HEK293T (cell line): Measurements from ENCODE around the gene VPS45.

Source experiments
- CTCF ChIA-PET: fragments of 350-600 bp; formaldehyde crosslinking; extraction: SDS; loops from one replicate; lab custom pipeline; 2021; ENCODE audit warnings: antibody characterized with exemption, inconsistent platforms; lab: Yijun Ruan, JAX
- POLR2A ChIA-PET: fragments of 350-600 bp; formaldehyde crosslinking; extraction: SDS; loops from one replicate; lab custom pipeline; 2020; ENCODE audit warnings: antibody characterized with exemption, inconsistent platforms; lab: Yijun Ruan, JAX
- DNase-seq: peaks from one replicate; pipeline ENCODE4 v3.0.0; 2012; ENCODE audit warnings: mixed read lengths; ENCODE audit errors: extremely low spot score
- ARNT ChIP-seq: fragments of 450-650 bp; IDR thresholded peaks from 2 replicates; pipeline ENCODE4 v1.6.1; 2017; ENCODE audit warnings: mild to moderate bottlenecking
- BHLHE40 ChIP-seq: fragments of 450-650 bp; IDR thresholded peaks from 2 replicates; pipeline ENCODE4 v1.6.1; 2016; ENCODE audit warnings: mild to moderate bottlenecking, moderate library complexity, borderline replicate concordance
- CTBP1 ChIP-seq: fragments of 450-650 bp; IDR thresholded peaks from 2 replicates; pipeline ENCODE4 v1.6.1; 2016; ENCODE audit warnings: borderline replicate concordance
- ELF4 ChIP-seq: fragments of 450-650 bp; IDR thresholded peaks from 2 replicates; pipeline ENCODE4 v1.6.1; 2017; ENCODE audit warnings: antibody characterized with exemption
- FOXA1 ChIP-seq: fragments of 450-650 bp; IDR thresholded peaks from 2 replicates; pipeline ENCODE4 v1.6.1; 2016; ENCODE audit warnings: mild to moderate bottlenecking
- FOXK2 ChIP-seq: fragments of 450-650 bp; IDR thresholded peaks from 2 replicates; pipeline ENCODE4 v1.6.1; 2016; ENCODE audit warnings: mild to moderate bottlenecking
- FOXM1 ChIP-seq: fragments of 450-650 bp; IDR thresholded peaks from 2 replicates; pipeline ENCODE4 v1.6.1; 2017; ENCODE audit warnings: mild to moderate bottlenecking, borderline replicate concordance
- HDGF ChIP-seq: fragments of 450-650 bp; IDR thresholded peaks from 2 replicates; pipeline ENCODE4 v1.6.1; 2017; ENCODE audit warnings: antibody characterized with exemption, borderline replicate concordance
- L3MBTL2 ChIP-seq: fragments of 450-650 bp; conservative IDR thresholded peaks from 2 replicates; pipeline ENCODE4 v1.6.1; 2016; ENCODE audit warnings: mild to moderate bottlenecking
- LEF1 ChIP-seq: fragments of 450-650 bp; IDR thresholded peaks from 2 replicates; pipeline ENCODE4 v1.6.1; 2017; ENCODE audit warnings: mild to moderate bottlenecking, borderline replicate concordance
- NFRKB ChIP-seq: fragments of 450-650 bp; IDR thresholded peaks from 2 replicates; pipeline ENCODE4 v1.6.1; 2016; ENCODE audit warnings: mild to moderate bottlenecking, moderate library complexity
- SP1 ChIP-seq: fragments of 450-650 bp; IDR thresholded peaks from 2 replicates; pipeline ENCODE4 v1.6.1; 2017
- SUZ12 ChIP-seq: fragments of 450-650 bp; IDR thresholded peaks from 2 replicates; pipeline ENCODE4 v1.6.1; 2016; ENCODE audit warnings: mild to moderate bottlenecking
- TARDBP ChIP-seq: fragments of 450-650 bp; IDR thresholded peaks from 2 replicates; pipeline ENCODE4 v1.6.1; 2016
- ZNF384 ChIP-seq: fragments of 450-650 bp; IDR thresholded peaks from 2 replicates; pipeline ENCODE4 v1.6.1; 2016
- TF ChIP-seq, protein P1 (sequence below): fragments of 450-650 bp; IDR thresholded peaks from 2 replicates; pipeline ENCODE4 v1.6.1; 2016

VPS45 gene

DNA sequence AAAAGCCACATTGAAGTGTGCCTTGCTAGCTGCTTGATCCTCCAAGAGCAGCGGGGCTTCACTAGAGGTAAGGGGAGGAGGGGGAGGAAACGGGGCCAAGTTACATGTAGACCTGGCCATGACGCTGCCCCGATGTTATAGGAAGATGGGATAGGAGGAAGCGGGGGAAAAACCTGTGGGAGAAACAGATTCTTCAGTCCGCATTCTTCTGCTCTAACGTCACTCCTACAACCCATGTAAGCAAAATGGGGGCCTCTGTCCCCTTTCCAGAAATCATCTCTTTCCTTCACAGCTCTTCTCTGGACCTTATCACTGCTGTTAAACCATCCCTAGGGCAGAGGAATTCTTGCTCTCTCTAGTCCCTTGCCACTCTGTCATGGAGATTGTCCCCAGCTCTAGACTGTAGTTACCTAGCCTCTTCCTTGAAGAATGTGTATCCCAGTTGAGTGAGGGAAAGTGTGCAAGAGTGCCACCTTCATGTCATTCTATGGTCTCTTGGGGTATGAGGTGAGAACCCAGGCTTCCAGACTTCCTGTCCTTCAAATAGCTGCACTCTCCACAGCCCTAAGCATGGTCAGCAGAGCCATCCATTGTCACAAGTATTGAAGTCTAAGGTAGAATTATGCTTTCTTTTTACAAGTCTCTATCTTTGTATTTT lies 93.5 kb downstream of the VPS45 start:
- DNase-seq, result no peak
- POLR2A ChIA-PET, result interaction anchor here (0.9 to 1.9 kb wide), 4 partner anchors 9 to 150 kb away, joined by 3 to 6 read pairs (median 4); partner anchors contain the start of genes OTUD7B and PLEKHO1
- CTCF ChIA-PET, result interaction anchor here (0.6 to 1.1 kb wide), 4 partner anchors 8 to 88 kb away, joined by 3 to 5 read pairs (median 4); no protein-coding TSS in a partner anchor
- TF ChIP-seq FOXK2 (no peak), ZNF384 (no peak), SUZ12 (no peak), FOXM1 (no peak), ARNT (no peak), ELF4 (no peak), SP1 (no peak), CTBP1 (no peak), L3MBTL2 (no peak), NFRKB (no peak), HDGF (no peak), FOXA1 (no peak), BHLHE40 (no peak), TARDBP (no peak)
- TF ChIP-seq, protein P1, sequence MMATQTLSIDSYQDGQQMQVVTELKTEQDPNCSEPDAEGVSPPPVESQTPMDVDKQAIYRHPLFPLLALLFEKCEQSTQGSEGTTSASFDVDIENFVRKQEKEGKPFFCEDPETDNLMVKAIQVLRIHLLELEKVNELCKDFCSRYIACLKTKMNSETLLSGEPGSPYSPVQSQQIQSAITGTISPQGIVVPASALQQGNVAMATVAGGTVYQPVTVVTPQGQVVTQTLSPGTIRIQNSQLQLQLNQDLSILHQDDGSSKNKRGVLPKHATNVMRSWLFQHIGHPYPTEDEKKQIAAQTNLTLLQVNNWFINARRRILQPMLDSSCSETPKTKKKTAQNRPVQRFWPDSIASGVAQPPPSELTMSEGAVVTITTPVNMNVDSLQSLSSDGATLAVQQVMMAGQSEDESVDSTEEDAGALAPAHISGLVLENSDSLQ, result no peak

DNA sequence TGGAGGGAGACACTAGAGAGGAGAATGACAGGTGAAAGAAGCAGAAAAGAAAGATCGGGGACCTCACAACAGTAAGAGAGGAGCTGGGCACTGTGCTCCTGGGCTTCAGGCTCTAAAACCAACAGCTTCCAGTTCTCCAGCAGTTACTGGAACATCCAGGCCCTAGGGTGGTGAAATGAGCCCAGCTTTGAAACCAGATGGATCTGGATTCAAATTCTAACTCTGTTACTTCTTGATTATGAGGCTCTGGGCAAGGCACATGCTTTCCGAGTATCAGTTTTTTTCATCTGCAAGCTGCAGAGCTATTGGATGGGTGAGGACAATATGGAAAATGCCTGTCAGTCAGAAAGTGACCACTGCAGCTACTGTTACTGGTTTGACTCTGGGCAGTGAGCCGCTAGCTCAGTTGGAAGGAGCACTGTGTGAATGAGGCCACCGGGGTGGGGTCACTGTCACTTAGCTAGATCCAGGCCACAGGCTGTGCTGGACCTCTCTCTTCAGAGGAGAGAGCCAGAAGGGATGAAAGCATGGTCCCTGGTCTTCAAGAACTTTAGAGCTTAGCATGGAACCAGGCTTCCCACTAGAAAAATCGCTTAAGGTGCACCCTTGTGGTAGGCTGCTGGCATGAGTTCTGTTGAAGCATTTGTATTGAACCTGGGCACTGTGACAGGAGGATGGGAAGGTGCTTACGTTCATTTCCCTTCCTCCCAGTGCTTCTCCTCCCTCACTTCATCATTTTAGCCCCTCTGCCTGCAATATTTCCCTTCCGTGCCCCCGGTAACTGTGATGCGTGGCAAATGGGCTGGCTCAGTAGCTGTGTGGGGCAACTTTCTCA lies 94.4 kb downstream of the VPS45 start:
- ChIA-PET CTCF (interaction anchor here (0.6 to 1.2 kb wide), 4 partner anchors 10 to 89 kb away, joined by 3 to 4 read pairs (median 3); no protein-coding TSS in a partner anchor), POLR2A (interaction anchor here (0.5 to 1.9 kb wide), 6 partner anchors 10 to 482 kb away, joined by 3 to 6 read pairs (median 4); partner anchors contain the start of genes OTUD7B, PLEKHO1 and VPS45)
- no peak for DNase-seq
- TF ChIP-seq FOXM1 (no peak), L3MBTL2 (no peak), NFRKB (no peak), ZNF384 (no peak), SUZ12 (no peak), HDGF (no peak), CTBP1 (no peak), FOXA1 (no peak), LEF1 (no peak), ELF4 (no peak), FOXK2 (no peak), ARNT (no peak), BHLHE40 (no peak), SP1 (no peak), TARDBP (no peak)
- TF ChIP-seq, protein P1, result no peak

DNA sequence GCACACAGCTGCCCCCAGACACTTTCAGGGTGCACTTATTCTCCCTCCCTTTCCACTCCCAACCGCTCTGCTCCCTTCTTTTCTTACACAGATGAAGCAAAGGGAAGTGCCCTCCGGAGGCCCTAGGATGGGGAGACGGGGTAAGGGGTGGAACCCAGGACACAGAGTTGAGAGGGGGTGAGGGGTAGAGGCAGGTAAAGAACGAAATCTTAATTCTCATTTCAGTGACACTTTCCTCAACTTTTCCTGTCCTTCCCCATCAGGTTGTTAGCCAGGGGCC lies 94.9 kb downstream of the VPS45 start:
- CTCF ChIA-PET, result interaction anchor here (1.2 kb wide), 1 partner anchor 11 kb away, joined by 3 read pairs; no protein-coding TSS in a partner anchor
- TF ChIP-seq FOXK2, result no peak
- no peak for TF ChIP-seq ARNT
- TF ChIP-seq L3MBTL2, result no peak
- no peak for TF ChIP-seq CTBP1
- no peak for TF ChIP-seq ELF4
- TF ChIP-seq FOXA1, result no peak
- no peak for TF ChIP-seq ZNF384
- TF ChIP-seq SUZ12, result no peak
- no peak for TF ChIP-seq HDGF
- TF ChIP-seq LEF1, result no peak
- no peak for TF ChIP-seq SP1
- TF ChIP-seq NFRKB, result no peak
- no peak for TF ChIP-seq TARDBP
- POLR2A ChIA-PET, result interaction anchor here (0.5 to 1.9 kb wide), 5 partner anchors 10 to 481 kb away, joined by 3 to 6 read pairs (median 4); partner anchors contain the start of gene PLEKHO1
- DNase-seq, result no peak

DNA sequence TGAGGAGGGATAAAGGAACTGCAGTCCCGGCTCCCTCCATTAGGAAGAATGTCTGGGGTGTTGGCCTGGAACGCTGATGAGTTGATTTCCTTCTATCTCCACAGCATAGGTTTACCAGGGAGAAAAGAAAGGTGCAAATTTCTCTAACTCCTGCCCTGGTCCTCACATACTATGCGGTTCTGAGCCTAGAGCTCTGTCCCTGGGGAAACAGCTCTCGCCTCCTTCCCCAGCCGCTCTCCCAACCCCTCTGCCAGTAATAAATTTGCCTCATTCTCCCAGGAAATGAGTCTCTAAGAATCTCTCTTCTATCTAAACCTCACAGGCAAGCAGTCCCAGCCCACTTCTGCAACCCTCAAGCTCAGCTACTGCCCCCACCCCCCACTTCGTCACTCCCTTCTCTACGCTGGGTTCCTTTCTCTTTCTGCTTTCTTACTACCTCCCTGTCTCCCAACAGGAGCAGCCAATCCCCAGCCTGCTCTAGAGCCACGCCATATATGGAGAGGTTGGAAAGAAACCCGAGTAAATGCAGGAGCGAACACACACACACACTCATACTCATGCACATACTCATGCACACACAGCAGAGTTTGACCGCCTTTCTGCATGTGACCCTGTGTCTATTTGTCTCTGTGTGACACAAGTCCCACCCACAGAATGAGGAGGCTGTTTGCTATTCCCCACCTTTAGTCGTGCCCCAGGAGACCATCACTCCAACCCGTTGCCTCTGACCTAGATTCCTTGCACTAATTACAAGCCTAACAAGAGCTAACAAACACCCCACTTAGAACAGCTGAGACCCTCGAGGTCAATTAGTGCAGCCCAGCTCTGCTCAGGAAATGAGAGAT lies 95.5 kb downstream of the VPS45 start:
- DNase-seq, result peak; percentile 86
- TF ChIP-seq SUZ12 (no peak), L3MBTL2 (peak; percentile 84), NFRKB (no peak), FOXK2 (no peak)
- ChIA-PET POLR2A (interaction anchor here (0.5 to 2.0 kb wide), 8 partner anchors 8 to 481 kb away, joined by 3 to 9 read pairs (median 4); partner anchors contain the start of genes PLEKHO1 and VPS45), CTCF (interaction anchor here (0.6 to 1.2 kb wide), 2 partner anchors 11 to 47 kb away, joined by 3 read pairs; no protein-coding TSS in a partner anchor)

GRCh38 chr1:150164224-150164623 lies 96.6 kb downstream of the VPS45 start:
- ChIA-PET CTCF (interaction anchor here (2.5 kb wide), 1 partner anchor 92 kb away, joined by 16 read pairs; no protein-coding TSS in a partner anchor), POLR2A (interaction anchor here (1.5 to 2.0 kb wide), 2 partner anchors 97 to 278 kb away, joined by 4 to 9 read pairs; partner anchors contain the start of gene VPS45)
- no peak for DNase-seq
- TF ChIP-seq FOXK2, result no peak
- no peak for TF ChIP-seq LEF1
- no peak for TF ChIP-seq ELF4
- TF ChIP-seq ARNT, result no peak
- TF ChIP-seq CTBP1, result no peak
- TF ChIP-seq ZNF384, result no peak
